Testis (tissue), 2 donors: ENCODE data around the gene AGA.

Source experiments
- POLR2A ChIP-seq: fragments of 450-650 bp; IDR thresholded peaks from one replicate; pipeline ENCODE4 v1.6.1; 2017; ENCODE audit warnings: antibody characterized with exemption, mild to moderate bottlenecking, moderate library complexity
- TF ChIP-seq, protein P1 (sequence below), 3 experiments: fragments of 450-650 bp in 2 of 3; fragments of 200-600 bp in 1 of 3; sonication (generic) in 1 of 3; IDR thresholded peaks; one replicate each; pipeline ENCODE4 v1.5.1; 2016 to 2019; ENCODE audit warnings: antibody characterized with exemption in 3 of 3, mild to moderate bottlenecking in 2 of 3, moderate library complexity in 1 of 3

DNA sequence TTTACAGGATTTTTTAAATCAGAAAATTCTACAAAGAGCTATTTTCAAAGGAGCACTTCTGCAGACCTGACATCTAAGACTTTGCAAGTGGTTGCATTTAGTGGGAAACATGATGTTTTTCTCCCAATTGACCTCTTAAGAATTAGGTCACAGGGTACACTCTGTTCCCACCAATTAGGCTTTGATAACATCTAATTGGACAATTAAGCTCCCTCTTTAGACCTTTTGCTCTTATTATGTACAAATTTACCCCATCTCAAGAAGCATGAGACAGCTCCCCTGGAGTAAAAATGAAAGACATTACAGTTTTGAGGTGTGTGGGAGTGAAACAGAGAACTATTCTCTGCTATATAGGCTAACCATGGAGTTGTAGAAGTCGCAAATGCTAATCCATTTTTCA, 31.8 kb upstream of the AGA start:
- TF ChIP-seq, protein P1, sequence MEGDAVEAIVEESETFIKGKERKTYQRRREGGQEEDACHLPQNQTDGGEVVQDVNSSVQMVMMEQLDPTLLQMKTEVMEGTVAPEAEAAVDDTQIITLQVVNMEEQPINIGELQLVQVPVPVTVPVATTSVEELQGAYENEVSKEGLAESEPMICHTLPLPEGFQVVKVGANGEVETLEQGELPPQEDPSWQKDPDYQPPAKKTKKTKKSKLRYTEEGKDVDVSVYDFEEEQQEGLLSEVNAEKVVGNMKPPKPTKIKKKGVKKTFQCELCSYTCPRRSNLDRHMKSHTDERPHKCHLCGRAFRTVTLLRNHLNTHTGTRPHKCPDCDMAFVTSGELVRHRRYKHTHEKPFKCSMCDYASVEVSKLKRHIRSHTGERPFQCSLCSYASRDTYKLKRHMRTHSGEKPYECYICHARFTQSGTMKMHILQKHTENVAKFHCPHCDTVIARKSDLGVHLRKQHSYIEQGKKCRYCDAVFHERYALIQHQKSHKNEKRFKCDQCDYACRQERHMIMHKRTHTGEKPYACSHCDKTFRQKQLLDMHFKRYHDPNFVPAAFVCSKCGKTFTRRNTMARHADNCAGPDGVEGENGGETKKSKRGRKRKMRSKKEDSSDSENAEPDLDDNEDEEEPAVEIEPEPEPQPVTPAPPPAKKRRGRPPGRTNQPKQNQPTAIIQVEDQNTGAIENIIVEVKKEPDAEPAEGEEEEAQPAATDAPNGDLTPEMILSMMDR (IDR thresholded peaks at IDR 0.05), result no peak
- TF ChIP-seq POLR2A, result no peak
